HG03442 (cell line): ENCODE results near the gene MTERF4.
"Not testable (repeated sequence)": the region's sequence is repeated elsewhere in the genome, so short reads cannot be mapped to it uniquely, and the experiment has no call there.

Experiments
- ATAC-seq: cut with Tn5 transposase; IDR thresholded peaks from one replicate; pipeline ENCODE4 v1.9.1; 2021; ENCODE audit warnings: mild to moderate bottlenecking, moderate library complexity; ENCODE audit not compliant: unreplicated experiment

The MTERF4 gene

DNA sequence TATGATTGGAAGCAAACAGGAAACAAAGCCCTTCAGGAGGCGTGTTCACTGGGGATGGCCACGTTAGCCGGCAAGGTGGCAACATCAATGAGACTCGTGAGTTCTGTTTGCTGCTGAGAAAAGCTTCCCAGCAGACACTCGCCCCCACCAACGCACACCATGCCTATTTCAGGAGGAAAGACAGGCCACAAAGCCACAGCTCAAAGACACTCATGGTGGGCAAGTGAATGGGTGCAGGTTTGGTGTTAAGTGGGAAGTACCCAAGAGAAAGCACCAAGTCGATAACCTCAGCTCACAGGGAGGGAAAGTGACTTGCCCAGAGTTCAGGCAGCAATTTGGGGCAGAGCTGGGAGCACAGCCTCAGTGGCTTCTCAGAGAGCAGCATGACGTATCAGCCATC is 10.5 kb upstream of the MTERF4 start:
- ATAC-seq: no peak

GRCh38 chr2:241112046-241112445 is 10.0 kb upstream of the MTERF4 start:
- no peak for ATAC-seq

- ATAC-seq: no peak
Measured at GRCh38 chr2:241111440-241111805, 9.3 kb upstream of the MTERF4 start.

- ATAC-seq: no peak
Measured at GRCh38 chr2:241110607-241111439, 8.7 kb upstream of the MTERF4 start.

DNA sequence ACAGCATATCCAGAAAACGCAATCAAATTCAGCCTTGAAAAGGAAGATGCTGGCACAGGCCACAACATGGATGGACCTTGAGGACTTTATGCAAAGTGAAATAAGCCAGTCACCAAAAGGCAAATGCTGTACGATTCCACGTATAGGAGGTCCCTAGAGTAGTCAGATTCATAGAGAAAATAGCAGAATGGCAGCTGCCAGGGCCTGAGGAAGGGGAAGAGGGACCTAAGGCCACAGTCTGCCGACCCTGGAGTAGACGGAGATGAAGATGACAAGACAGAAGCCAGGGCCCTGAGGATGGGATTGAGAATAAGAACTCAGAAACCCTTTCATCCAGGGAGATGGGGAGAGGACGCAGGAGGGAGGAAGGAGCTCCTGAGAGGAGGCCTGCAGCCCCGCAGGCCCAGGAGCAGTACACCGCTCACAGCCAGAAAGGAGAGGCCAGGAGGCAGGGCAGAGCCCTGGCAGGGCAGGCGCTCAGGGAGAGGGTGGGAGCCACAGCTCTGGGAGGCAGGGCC is 8.1 kb upstream of the MTERF4 start:
- ATAC-seq: no peak

- ATAC-seq: no peak
Measured at GRCh38 chr2:241109210-241110088, 7.4 kb upstream of the MTERF4 start.

GRCh38 chr2:241108271-241109209 is 6.5 kb upstream of the MTERF4 start:
- no peak for ATAC-seq

DNA sequence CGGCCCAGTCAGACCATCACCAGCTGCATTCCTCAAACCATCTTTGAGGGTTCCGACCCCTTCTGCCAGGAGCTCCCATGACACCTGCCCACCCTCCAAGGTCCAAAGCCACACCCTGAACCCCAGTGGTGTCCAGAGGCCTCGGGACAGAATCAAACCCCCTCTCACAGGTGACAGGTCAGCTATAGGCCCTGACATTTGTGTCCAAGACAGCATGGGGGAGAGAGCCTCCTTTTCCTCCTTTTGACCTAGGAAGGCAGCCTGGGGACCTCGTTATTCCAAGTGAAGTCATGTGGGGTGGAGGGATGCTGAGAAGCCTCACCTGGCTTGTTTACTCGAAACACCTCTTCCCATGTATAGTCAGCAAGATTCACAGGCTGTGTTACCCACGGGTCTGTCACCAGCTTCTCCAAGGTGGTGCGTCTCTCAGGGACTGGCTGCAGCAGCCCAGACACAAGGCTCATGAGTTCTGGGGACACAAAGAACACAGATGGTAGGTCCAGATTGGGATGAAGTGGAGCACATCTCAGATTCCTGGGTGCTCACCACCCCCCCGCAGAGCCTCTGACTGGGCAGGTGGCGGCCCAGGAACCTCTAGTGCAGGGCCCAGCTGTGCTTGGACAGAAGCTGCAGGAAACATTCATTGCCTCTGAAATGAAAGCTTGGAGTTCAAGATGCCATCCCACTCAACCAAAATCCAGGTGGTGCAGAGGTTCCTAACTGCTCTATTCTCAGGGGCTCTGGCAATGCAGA is 5.1 kb upstream of the MTERF4 start:
- ATAC-seq: no peak

GRCh38 chr2:241105641-241106040 is 3.6 kb upstream of the MTERF4 start:
- no peak for ATAC-seq

- not testable (repeated sequence) for ATAC-seq
Measured at GRCh38 chr2:241104611-241105010, 2.5 kb upstream of the MTERF4 start.

GRCh38 chr2:241103176-241103595 is 1.1 kb upstream of the MTERF4 start:
- no peak for ATAC-seq

GRCh38 chr2:241099246-241099645 is 2.8 kb downstream of the MTERF4 start:
- no peak for ATAC-seq

- ATAC-seq: no peak
Measured at GRCh38 chr2:241096979-241097378, 5.1 kb downstream of the MTERF4 start.

- ATAC-seq: no peak
Measured at GRCh38 chr2:241095594-241096290, 6.3 kb downstream of the MTERF4 start.

DNA sequence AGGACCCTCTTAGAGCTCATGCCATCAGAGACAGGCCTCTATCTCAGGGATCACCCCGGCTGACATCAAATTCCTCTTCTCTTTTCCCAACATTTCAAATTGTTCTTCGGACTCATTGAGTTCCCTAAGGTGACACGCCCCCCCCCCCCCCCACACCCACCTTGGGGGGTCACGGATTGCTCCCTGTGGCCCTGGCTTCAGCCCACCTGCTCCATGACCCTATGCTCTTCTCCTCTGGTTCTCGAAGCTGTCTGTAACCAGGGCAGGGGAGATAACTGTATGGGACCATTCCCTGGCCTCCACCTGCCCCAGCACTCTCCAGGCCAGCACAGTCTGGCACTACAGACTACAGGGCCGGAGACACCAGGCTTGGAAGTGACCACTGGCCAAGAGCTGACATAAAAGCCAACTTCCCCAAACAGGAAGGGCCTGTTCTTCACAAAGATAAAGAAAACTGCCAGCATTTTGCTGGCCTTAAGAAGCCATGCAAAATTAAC is 7.1 kb downstream of the MTERF4 start:
- ATAC-seq: no peak

DNA sequence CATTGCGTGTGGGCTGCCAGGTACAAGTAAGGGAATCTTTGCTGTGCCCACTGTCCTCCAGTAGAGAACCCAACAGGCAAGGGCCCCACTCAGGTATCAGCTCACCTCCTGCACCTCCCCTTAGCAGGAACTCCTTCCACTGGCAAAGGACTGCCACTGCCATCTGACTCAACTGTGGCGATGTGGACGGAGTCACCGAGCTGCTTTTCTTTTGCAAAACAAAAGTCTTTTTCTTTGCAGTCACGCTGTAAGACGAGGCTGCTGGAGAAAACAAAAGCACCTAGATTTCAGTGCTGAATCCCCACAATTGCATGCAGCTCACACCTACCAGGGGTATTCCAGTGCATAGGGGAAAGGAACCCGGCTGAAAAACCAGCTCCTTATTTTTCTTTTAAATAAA is 7.9 kb downstream of the MTERF4 start:
- no peak for ATAC-seq

DNA sequence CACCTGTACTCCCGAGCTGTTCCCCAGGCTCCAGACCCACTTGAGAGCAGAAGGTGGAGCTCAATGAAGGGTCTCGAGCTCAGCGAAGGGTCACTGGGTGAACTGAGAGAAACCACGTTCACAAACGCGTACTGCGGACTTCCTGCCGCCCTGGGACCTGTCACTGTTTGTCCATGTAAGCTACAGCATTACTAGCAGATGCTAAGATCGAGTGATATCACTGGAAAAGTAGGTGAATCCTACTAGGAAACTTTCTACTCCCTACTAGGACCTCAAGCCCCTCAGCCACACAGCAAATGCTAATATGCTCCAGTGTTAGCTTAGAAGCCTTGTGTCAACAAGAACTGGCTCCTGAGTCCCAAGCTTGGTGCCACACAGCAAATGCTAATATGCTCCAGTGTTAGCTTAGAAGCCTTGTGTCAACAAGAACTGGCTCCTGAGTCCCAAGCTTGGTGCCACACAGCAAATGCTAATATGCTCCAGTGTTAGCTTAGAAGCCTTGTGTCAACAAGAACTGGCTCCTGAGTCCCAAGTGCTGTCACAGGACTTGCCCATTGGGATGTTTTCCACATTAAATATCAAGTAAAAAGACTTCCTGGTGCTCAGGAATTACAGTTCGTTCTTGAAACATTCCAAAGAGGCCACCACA is 8.8 kb downstream of the MTERF4 start:
- not testable (repeated sequence) for ATAC-seq

- ATAC-seq: no peak
Measured at GRCh38 chr2:241092677-241093076, 9.4 kb downstream of the MTERF4 start.
